ENCODE results near the gene MSMO1.

The MSMO1 gene

DNA sequence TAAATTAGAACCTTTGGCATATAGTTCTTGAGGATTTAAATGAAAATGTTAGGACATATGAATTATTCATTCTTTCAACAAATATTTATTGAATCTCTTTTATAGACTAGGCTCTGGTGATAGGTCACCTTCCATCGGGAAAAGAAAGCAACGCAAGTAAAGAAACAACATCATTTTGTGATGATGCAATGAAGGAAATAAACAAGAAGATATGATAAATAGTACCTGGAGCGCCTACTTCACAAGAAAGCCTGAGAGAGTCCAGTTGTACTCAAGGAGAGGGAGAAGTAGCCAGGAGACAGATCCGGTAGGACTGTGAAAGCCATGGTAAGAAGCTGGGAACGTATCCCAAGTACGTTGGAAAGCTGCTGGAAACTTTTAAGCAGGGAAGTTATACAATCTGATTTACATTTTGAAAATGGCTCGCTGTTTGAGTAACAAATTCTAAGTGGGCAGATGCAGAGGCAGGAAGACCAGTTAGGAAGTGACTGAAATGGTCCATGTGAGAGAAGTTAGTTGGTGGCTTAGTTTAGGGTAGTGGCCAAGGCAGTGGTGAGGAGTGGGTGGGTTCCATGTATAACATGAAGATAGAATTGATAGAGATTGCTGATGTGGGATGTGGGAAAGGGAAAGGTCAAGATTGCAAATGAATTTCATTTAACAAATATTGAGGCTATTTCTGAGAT is 33.7 kb downstream of the MSMO1 start:
- no peak for DNase-seq (ENCODE audit: low spot score)

DNA sequence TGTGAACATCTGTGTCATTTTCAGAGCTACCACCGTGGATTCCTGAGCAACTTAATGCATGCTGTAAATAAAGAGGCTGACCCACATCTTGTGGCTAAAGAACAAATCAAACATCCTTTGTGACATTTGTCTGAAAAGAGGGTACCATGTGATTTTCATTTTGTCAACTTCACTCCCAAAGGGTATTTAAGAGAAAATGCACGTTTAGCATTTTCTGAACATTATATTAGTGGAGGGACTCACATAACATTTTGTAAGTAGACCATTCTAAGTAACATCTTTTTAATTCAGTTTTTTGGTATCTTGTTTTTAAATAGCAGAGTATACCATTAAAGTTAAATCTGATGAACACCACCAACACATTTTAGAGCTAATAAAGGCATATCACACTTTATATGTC is 34.3 kb downstream of the MSMO1 start:
- DNase-seq (ENCODE audit: low spot score), result no peak

- DNase-seq (ENCODE audit: low spot score), result no peak
Measured at GRCh38 chr4:165364452-165365080, 37.1 kb downstream of the MSMO1 start.

DNA sequence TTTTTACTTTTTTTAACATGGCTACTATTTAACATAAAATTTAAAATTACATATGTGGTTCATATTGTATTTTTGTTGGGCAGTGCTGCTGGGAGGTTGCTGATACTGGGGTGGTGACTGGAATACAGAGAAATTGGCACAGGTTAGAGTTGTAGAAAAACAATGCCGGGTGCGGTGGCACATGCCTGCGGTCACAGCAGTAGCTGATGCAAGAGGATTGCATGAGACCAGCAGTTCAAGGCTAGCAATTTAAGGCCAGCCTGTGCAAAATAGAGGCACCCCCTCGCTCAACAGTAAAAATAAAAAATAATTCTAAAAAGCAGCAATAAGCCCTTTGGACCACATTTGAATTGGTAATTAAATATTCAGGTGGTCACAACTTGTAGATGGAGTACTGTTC is 39.6 kb downstream of the MSMO1 start:
- DNase-seq (ENCODE audit: low spot score), result no peak

DNA sequence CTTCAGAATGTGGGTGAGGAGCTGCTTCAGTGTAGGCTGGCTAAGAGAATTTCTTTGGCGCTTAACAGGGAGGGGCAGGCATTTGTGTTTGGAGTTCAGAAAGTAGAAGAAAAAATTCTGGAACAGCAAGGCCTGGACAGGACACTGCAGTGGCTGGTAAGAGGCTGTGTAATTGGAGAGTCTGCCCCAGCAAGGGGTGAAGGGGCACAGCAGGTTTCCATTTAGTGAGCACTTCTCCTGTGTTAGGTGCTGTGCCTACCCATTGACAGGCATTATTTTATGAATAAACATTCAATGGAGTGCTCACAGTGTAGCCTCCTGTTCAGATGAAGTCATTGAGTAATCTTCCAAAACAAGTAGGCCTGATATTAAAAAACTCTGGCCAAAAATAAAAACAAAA is 40.6 kb downstream of the MSMO1 start:
- no peak for DNase-seq (ENCODE audit: low spot score)

GRCh38 chr4:165368567-165368966 is 41.1 kb downstream of the MSMO1 start:
- DNase-seq (ENCODE audit: low spot score), result no peak

DNA sequence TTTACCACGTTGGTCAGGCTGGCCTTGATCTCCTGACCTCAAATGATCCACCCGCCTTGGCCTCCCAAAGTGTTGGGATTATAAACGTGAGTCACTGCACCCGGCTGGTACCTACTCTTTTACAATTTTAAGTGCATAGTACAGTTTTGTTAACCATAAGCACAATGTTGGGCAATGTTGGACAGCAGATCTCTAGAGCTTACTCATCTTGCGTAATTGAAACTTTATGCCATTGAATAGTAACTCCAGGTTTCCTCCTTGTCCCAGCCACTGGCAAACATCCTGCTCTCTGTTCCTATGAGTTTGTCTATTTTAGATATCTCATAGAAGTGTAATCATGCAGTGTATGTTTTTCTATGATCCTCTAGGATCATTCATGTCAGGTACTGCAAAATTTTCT is 42.1 kb downstream of the MSMO1 start:
- DNase-seq (ENCODE audit: low spot score), result no peak

GRCh38 chr4:165370530-165370929 is 43.1 kb downstream of the MSMO1 start:
- no peak for DNase-seq (ENCODE audit: low spot score)

- no peak for DNase-seq (ENCODE audit: low spot score)
Measured at GRCh38 chr4:165375465-165375864, 48.0 kb downstream of the MSMO1 start.

DNA sequence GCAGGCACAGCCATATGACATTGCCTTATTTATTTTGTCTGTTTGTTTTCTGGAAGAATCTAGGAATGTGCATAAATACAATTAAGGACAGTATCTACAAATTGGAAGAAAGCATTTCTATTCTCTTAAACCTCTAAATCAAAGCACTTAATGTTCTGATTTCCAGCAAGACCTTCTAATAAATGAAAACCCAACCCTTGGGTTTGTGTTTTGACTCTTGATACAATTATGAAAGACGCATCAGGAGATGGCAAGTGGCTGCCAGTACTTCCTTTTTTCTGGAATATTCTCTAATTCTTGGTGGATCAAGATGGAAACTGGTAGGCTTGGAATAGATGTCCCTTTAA is 50.9 kb downstream of the MSMO1 start:
- DNase-seq (ENCODE audit: low spot score), result no peak

GRCh38 chr4:165378745-165379677 is 51.5 kb downstream of the MSMO1 start, which contains the start of gene CPE:
CPE (plus strand) TSS chr4:165379008; CDS start chr4:165379222, 214 bp downstream.
- peak; percentile 75 for DNase-seq (ENCODE audit: low spot score)

GRCh38 chr4:165379678-165380064 is 52.2 kb downstream of the MSMO1 start:
- no peak for DNase-seq (ENCODE audit: low spot score)

DNA sequence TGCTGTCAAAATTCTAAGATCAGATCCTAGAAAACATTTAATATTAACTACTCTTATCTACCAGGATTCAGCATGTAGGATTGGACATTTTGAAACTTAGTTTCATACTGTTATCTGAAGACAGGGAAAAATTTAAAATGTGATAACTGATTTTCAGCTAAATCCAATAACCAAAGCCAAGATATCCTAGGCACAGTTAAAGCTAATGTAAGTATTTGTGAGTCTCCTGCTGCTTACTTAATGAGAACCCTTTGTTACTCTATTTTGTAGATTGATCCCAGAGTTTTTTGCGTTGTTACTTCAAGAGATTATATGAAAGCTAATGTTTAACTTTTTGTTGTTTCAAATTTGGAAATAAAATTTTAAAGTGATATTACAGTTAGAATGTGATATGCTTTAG is 53.3 kb downstream of the MSMO1 start:
- DNase-seq (ENCODE audit: low spot score), result no peak

GRCh38 chr4:165381821-165382373 is 54.4 kb downstream of the MSMO1 start:
- no peak for DNase-seq (ENCODE audit: low spot score)

DNA sequence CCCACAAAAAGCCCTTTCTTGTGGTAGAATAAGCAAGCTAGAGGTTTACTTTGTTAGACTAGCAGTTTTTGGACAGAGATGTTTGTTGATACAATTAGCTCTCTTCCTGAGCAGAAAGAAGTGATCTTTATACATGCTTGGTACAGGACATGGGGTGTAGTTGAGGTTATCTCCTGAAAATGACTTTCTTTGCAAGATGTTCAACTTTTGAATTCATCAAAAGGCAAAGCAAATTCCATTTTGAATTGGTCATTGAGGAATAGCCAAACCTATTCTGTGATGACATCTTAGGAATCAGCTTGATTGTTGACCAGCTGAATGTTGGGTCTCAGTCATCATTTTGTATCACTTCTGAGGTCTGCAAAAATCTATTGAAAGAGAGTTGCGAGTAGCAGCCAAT is 55.2 kb downstream of the MSMO1 start:
- DNase-seq (ENCODE audit: low spot score), result no peak

GRCh38 chr4:165383591-165384073 is 56.2 kb downstream of the MSMO1 start:
- no peak for DNase-seq (ENCODE audit: low spot score)

DNA sequence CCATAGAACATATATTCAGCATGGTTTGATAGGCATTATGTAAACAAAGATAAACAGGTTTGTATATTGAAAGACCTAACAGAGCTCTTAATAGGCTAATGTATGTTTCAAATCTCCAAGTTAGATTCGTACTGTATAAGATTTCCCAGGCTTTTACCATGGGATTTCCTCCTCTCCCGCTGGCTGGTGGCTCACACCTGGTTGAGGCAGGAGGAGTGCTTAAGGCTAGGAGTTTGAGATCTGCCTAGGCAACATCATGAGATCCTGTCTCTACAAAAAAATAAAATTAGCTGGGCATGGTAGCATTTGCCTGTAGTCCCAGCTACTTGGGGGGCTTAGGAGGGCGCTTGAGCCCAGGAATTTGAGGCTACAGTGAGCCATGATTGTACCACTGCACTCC is 56.7 kb downstream of the MSMO1 start:
- DNase-seq (ENCODE audit: low spot score), result no peak

GRCh38 chr4:165384598-165384997 is 57.1 kb downstream of the MSMO1 start:
- DNase-seq (ENCODE audit: low spot score), result no peak

DNA sequence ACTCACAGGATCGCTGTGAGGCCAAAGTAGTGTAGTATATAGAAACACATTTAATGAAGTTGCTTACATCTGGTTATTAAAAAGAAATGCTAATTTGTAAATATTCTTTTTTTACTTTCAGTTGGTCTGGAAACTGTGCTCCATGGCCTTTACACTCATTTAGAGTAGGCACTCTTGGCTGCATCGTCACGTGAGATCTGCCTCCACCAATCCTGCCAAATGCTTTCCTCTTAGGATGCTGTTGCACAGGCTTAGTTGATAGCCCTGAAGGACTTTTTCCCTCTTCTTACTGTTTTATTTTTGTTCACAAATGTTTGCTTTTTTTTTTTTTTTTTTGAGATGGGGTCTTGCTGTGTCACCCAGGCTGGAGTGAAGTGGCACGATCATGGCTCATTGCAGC is 57.7 kb downstream of the MSMO1 start:
- DNase-seq (ENCODE audit: low spot score), result no peak

- no peak for DNase-seq (ENCODE audit: low spot score)
Measured at GRCh38 chr4:165386328-165386727, 58.9 kb downstream of the MSMO1 start.

DNA sequence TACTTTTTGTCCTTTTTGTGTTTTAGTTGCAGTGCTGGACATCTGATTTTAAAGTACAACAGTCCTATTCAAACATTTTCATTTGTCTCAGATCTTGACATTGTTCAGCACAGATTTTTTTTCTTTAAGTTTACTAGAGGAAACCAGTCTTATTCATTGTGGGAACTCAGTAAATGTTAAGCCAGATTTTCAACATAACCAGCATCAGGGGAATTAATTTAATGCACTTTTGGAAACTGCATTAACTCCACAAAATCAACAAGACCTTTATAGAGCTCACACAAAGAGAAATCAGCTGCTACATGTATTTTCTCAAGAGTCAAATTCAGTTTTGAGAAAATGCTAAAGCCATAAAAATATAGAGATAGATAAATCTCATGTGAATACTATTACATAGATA is 61.3 kb downstream of the MSMO1 start:
- no peak for DNase-seq (ENCODE audit: low spot score)
